Keratinocyte (primary cell): ENCODE results near the gene SLC32A1.

Source experiments
- CTCF ChIP-seq, 3 experiments: IDR thresholded peaks in 1 of 3; conservative IDR thresholded peaks in 1 of 3; optimal IDR thresholded peaks in 1 of 3; 2 replicates in 2 of 3; 3 replicates in 1 of 3; pipeline versions ENCODE3 to v1.5.1; 2011; ENCODE audit warnings: low read length in 3 of 3, mild to moderate bottlenecking in 3 of 3, moderate library complexity in 2 of 3, control low read depth in 1 of 3, inconsistent platforms in 1 of 3; ENCODE audit not compliant: insufficient read depth in 2 of 3; ENCODE audit errors: extremely low read depth in 1 of 3
- EZH2 ChIP-seq: IDR thresholded peaks from one replicate; pipeline ENCODE4 v1.6.1; 2012; ENCODE audit warnings: inconsistent platforms, mild to moderate bottlenecking, low read length, moderate library complexity

- no peak for TF ChIP-seq EZH2
- TF ChIP-seq CTCF (optimal IDR thresholded peaks at IDR 0.05 in 1 of 3, IDR thresholded peaks at IDR 0.05 in 1 of 3, conservative IDR thresholded peaks at IDR 0.05 in 1 of 3; ENCODE audit: extremely low read depth in 1 of 3, insufficient read depth in 2 of 3, low read length in 3 of 3) = no peak
These were observed 47.7 kb upstream of the SLC32A1 start for GRCh38 chr20:38676576-38676975.
